Skeletal muscle cell (primary cell): ENCODE measurements around the gene EPC2.
A peak's percentile ranks its signal among the peaks of the same experiment; 100 is the strongest.

Experiments used
- DNase-seq: peaks from one replicate; pipeline ENCODE4 v3.0.0-alpha.2; 2010; ENCODE audit warnings: low read depth
- H3K4me3 ChIP-seq: 2 replicates; pipeline ENCODE4 v1.5.1; 2011; ENCODE audit warnings: low read depth, mild to moderate bottlenecking, control low read depth, low read length, moderate library complexity

The EPC2 gene

GRCh38 chr2:148719195-148719749 lies 74.7 kb downstream of the EPC2 start:
- no peak for DNase-seq
- no peak overlapping the region for H3K4me3 ChIP-seq

- H3K4me3 ChIP-seq: no peak overlapping the region
- no peak for DNase-seq
These were observed 75.4 kb downstream of the EPC2 start for GRCh38 chr2:148719941-148720436.

- peak; percentile 25 for DNase-seq
- peak overlapping the region; percentile 30 for H3K4me3 ChIP-seq
These were observed 76.0 kb downstream of the EPC2 start for GRCh38 chr2:148720501-148721001.

DNA sequence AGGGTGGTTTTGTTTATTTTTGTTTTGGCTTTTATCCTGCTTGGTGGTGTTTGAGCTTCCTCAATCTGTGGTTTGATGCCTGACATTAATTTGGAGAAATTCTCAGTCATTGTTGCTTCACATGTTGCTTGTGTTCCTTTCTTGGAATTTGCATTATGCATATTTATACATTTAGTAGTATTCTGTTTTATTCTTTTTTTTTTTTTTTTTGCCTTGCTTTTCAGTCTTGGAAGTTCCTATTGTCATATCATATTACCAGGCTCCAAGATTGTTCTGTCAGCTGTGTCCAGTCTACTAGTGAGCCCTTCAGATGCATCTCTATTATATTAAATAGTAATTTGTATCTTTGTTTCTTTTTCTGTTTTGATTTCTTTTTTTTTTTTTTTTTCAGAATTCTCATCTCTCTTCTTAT lies 77.0 kb downstream of the EPC2 start:
- H3K4me3 ChIP-seq: no peak overlapping the region
- no peak for DNase-seq

GRCh38 chr2:148721991-148722777 lies 77.6 kb downstream of the EPC2 start:
- DNase-seq: no peak
- H3K4me3 ChIP-seq: no peak overlapping the region

DNA sequence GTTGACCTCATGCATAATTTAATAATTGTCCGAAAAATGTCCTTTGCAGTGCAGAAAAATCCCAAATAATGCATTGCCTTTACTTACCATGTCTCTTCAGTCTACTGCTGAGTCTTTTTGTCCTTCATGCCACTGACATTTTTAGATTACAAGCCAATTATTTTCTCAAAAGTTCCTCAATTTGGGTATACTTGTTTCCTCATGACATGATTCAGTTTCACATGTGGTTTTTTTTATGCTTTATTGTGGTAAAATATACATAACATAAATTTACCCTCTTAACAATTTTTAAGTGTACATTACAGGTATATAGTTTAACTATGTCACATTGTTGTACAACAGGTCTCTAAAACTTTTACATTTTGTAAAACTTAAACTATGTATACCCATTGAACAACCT lies 81.0 kb downstream of the EPC2 start:
- no peak overlapping the region for H3K4me3 ChIP-seq
- no peak for DNase-seq

DNA sequence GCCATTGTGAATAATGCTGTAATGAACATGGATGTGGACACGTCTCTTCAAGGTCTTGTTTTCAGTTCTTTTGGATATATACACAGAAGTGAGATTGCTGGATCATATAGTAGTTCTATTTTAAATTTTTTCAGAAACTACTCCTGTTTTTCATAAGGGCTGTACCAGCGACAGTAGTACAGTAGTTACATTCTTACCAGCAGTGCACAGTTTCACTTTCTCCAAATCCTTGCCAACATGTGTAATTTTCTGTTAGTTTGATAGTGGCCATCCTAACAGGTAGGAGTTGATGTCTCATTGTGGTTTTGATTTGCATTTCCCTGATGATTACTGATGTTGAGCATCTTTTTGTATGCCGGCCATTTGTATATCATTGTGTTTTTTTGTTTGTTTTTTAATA lies 81.7 kb downstream of the EPC2 start:
- no peak for DNase-seq
- no peak overlapping the region for H3K4me3 ChIP-seq

DNA sequence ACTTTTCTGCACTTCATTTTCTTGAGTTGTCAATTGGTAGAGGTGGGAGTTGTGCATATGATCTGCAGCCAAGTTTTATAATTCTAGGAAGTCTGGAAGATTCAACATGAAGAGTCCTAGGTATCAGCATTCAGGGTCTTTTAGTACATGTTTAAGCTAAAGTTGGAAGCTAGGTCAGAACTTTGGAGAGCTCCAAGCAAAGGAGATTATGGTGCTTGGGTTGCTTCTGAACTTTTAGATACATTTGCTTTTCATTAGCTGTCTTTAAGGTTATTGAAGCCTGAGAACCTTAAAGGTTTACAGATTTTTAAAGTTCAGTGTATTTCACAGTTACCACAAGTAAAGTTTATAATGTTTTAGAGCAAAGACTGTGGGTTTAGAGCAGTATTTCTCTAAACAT lies 85.5 kb downstream of the EPC2 start:
- H3K4me3 ChIP-seq: no peak overlapping the region

DNA sequence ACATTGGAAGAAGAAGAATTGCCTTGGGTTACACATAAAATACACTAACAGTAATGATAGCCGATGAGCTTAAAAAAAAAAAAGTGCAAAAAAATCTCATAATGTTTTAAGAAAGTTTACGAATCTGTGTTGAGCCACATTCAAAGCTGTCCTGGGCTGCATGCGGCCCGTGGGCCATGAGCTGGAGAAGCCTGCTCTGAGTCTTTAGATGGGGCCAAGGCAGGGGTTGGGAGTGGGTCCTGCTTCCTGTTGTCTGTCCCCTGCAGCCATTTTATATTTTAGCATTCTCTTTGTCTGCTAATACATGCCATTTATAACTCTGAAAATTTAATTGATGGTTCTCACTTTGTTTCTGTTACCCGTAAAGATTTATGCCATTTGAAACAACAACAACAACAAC lies 93.2 kb downstream of the EPC2 start:
- no peak for DNase-seq
- H3K4me3 ChIP-seq: no peak overlapping the region

More for the DNA sequence above, 85.5 kb downstream of the EPC2 start:
- no peak for DNase-seq

- DNase-seq: no peak
- H3K4me3 ChIP-seq: no peak overlapping the region
These were observed 95.0 kb downstream of the EPC2 start for GRCh38 chr2:148739454-148740105.

DNA sequence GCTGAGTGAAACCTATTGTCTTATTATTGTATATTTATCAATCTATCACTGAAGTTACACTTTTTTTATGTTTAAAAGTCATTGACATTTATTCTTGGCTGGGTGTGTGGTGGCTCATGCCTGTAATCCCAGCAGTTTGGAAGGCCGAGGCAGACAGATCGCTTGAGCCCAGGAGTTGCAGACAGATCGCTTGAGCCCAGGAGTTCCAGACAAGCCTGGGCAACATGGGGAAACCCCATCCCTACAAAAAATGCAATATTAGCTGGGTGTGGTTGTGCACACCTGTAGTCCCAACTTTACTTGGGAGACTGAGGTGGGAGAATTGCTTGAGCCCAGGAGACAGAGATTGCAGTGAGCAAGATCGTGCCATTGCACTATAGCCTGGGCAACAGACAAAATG lies 97.8 kb downstream of the EPC2 start:
- no peak for DNase-seq
- no peak overlapping the region for H3K4me3 ChIP-seq

DNA sequence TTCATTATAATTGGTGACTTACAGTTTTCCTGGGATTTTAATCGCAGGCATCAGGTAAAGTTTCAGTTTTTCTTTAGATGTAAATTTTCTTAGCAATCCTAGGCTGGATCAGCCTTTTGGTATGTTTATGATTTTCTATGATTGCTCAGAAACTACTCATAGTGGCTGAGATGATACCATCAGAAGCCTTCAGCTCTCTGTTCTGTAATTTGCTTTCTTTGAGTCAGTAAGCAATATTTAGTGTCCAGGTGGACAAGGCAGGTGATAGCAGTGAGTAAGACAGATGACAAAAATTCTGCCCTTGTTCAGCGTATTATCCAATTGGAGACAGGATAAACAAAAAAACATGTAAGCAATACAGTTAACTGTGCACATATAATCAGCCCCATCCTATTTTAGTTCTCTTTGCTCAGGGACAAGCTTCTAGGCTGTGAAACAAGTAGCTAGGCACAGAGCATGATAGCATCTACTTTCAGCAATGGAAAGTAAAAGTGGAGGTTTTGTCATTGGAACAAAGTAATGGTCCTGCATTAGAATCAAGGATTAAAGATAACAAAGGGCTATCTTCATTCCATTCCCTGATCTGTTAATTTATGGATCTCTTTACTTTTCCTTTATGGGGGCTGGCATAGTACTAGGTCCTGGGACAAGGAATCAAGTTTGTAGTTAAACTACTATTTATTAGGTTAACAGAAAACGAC lies 100.8 kb downstream of the EPC2 start:
- DNase-seq: no peak

GRCh38 chr2:148746973-148747372 lies 102.4 kb downstream of the EPC2 start:
- DNase-seq: no peak

More for the DNA sequence above, 100.8 kb downstream of the EPC2 start:
- no peak overlapping the region for H3K4me3 ChIP-seq

DNA sequence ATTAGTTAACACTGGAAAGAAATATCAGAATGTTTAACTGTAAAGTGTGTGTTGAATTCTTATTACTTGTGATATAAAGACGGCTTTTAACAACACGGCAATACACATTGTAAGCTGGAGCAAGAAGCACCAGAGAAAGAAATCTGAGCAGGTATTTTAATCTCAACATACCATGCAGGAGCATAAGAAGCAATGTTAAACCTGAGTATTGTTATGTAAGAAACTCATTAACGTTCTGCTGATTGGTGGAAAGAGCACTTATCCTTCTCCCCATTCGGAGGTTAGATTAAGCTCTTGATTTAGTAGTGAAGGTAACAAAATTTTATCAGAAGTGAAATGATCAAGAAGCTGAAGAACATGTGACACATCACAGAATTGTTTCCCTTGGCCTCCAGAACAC lies 107.4 kb downstream of the EPC2 start:
- DNase-seq: no peak
- no peak overlapping the region for H3K4me3 ChIP-seq

More at GRCh38 chr2:148746973-148747372, 102.4 kb downstream of the EPC2 start:
- H3K4me3 ChIP-seq: no peak overlapping the region

GRCh38 chr2:148752977-148753376 lies 108.4 kb downstream of the EPC2 start:
- no peak for DNase-seq

GRCh38 chr2:148754864-148755263 lies 110.3 kb downstream of the EPC2 start:
- DNase-seq: no peak
- no peak overlapping the region for H3K4me3 ChIP-seq

More at GRCh38 chr2:148752977-148753376, 108.4 kb downstream of the EPC2 start:
- H3K4me3 ChIP-seq: no peak overlapping the region

DNA sequence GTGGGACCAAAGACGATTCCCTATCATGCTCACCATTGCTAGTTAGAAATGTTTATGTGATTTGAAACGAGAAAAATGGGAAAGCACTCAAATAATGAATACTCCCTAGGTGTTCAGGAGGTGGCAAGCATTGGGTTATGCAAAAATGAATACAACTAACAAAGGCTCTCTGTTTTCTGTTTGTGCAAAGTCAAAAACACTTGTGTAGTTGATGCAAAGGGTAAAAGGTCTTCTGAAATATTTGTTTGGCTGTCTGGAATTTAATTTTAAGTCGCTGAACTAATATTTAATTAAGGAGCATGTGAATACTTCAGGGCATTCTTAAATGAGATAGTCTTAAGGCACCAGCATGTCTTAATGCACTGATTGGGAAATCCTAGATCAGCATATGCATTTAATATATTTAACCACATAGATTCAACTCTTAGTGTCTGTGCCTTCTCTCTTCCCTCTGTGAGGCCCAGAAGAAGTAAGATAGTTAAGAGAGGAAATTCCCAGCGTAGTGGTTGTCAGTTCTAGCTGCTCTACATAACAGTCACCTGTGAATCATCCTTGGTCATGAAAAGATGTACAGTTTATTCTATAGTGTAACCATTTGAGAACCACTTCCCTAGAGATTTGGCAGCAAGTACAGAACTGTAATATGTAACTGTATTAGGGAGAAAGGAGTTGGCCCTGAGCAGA lies 111.9 kb downstream of the EPC2 start:
- H3K4me3 ChIP-seq: no peak overlapping the region
- peak; percentile 74 for DNase-seq

DNA sequence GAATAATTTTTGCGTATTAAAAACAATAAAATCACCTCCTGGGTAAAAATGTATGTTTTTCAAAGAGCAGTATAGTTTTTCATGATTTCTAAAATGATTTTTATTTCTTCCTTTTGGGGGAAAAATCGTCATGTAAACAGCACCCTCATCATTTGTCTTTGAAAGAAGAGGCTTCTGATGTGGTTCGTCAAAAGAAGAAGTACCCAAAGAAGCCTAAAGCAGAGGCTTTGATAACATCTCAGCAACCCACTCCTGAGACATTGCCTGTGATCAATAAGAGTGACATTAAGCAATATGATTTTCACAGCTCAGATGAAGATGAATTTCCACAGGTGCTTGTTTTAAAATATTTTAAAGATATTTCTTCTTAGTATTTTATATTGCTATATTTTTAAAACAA lies 120.3 kb downstream of the EPC2 start:
- no peak overlapping the region for H3K4me3 ChIP-seq
- no peak for DNase-seq

DNA sequence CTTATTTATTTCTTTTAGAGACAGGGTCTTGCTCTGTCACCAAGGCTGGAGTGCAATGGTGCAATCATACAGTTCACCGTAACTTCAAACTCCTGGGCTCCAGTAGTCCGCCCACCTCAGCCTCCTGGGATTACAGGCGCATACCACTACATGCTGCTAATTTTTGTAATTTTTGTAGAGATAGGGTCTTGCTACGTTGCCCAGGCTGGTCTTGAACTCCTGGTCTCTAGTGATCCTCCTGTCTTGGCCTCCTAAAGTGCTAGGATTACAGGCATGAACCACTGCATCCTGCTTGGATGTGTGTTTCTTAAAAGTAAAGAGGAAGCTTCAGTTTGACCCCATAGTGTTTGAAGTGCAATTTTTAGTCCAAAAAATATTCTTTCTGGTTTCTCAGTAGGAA lies 125.5 kb downstream of the EPC2 start:
- H3K4me3 ChIP-seq: no peak overlapping the region
- no peak for DNase-seq
